CD8-positive, alpha-beta memory T cell (primary cell): ENCODE data around the gene SPEF1. TPM values are rescaled to one million over a fixed set of nuclear protein-coding genes. Genes with fewer than 3 reads are reported as not detected.

Source experiments
- polyA plus RNA-seq: library from polyadenylated mRNA; unstranded; fragments of 300-500 nt; fragmentation: Illumina TruSeq; gene quantifications from one replicate; pipeline ENCODE4 v1.2.3, GENCODE V29; 2021
- total RNA-seq, 2 experiments: library from RNA; stranded (reverse); gene quantifications; one replicate each; pipeline ENCODE4 v1.2.3, GENCODE V29; 2021

The SPEF1 gene
- total and polyA plus RNA-seq, 3 experiments from 2014 or later = 0.13 to 0.24 TPM; not detected in 1

Other genes with a start within 250 kb of the SPEF1 start
- gene GFRA4, start 118.0 kb downstream of the SPEF1 start, total RNA-seq = not detected
- gene GFRA4, start 118.0 kb downstream of the SPEF1 start, polyA plus RNA-seq = not detected
- not detected for gene ADAM33, start 99.4 kb downstream of the SPEF1 start, total RNA-seq
- not detected for gene ADAM33, start 99.4 kb downstream of the SPEF1 start, polyA plus RNA-seq
- gene SIGLEC1, start 68.8 kb downstream of the SPEF1 start, total RNA-seq = under 1 TPM; 0.18 to 0.24 TPM
- gene SIGLEC1, start 68.8 kb downstream of the SPEF1 start, polyA plus RNA-seq = not detected
- gene HSPA12B, start 48.8 kb downstream of the SPEF1 start, total RNA-seq = not detected
- gene HSPA12B, start 48.8 kb downstream of the SPEF1 start, polyA plus RNA-seq = not detected
- gene ADISSP, start 13.7 kb downstream of the SPEF1 start, total RNA-seq = 10 to 100 TPM; 72.7 to 74.9 TPM
- gene ADISSP, start 13.7 kb downstream of the SPEF1 start, polyA plus RNA-seq = 27.0 TPM
- gene CENPB, start 5.3 kb upstream of the SPEF1 start, total RNA-seq = 10 to 100 TPM; 66.4 to 69.9 TPM
- gene CENPB, start 5.3 kb upstream of the SPEF1 start, polyA plus RNA-seq = 1.7 TPM
- 10 to 100 TPM; 78.0 to 81.6 TPM for gene CDC25B, start 14.9 kb upstream of the SPEF1 start, total RNA-seq
- 61.6 TPM for gene CDC25B, start 14.9 kb upstream of the SPEF1 start, polyA plus RNA-seq
- gene AP5S1, start 39.1 kb upstream of the SPEF1 start, total RNA-seq = 10 to 100 TPM; 14.0 to 15.7 TPM
- 18.4 TPM for gene AP5S1, start 39.1 kb upstream of the SPEF1 start, polyA plus RNA-seq
- 10 to 100 TPM; 34.3 to 34.8 TPM for gene MAVS, start 65.4 kb upstream of the SPEF1 start, total RNA-seq
- 8.1 TPM for gene MAVS, start 65.4 kb upstream of the SPEF1 start, polyA plus RNA-seq
- 10 to 100 TPM; 58.1 to 62.3 TPM for gene PANK2, start 107.9 kb upstream of the SPEF1 start, total RNA-seq
- gene PANK2, start 107.9 kb upstream of the SPEF1 start, polyA plus RNA-seq = 51.0 TPM
- gene RNF24, start 234.1 kb upstream of the SPEF1 start, total RNA-seq = 10 to 100 TPM; 11.4 TPM
- gene RNF24, start 234.1 kb upstream of the SPEF1 start, polyA plus RNA-seq = 17.4 TPM